Ishikawa (cell line): Measurements from ENCODE around the gene PHLDB3.

ENCODE experiments used
- EP300 ChIP-seq: IDR thresholded peaks from 2 replicates; pipeline ENCODE4 v1.6.1; 2012; ENCODE audit warnings: borderline replicate concordance
- MAX ChIP-seq: IDR thresholded peaks from 2 replicates; pipeline ENCODE4 v1.6.1; 2012
- RAD21 ChIP-seq: IDR thresholded peaks from 2 replicates; pipeline ENCODE4 v1.6.1; 2012; ENCODE audit warnings: low read depth

DNA sequence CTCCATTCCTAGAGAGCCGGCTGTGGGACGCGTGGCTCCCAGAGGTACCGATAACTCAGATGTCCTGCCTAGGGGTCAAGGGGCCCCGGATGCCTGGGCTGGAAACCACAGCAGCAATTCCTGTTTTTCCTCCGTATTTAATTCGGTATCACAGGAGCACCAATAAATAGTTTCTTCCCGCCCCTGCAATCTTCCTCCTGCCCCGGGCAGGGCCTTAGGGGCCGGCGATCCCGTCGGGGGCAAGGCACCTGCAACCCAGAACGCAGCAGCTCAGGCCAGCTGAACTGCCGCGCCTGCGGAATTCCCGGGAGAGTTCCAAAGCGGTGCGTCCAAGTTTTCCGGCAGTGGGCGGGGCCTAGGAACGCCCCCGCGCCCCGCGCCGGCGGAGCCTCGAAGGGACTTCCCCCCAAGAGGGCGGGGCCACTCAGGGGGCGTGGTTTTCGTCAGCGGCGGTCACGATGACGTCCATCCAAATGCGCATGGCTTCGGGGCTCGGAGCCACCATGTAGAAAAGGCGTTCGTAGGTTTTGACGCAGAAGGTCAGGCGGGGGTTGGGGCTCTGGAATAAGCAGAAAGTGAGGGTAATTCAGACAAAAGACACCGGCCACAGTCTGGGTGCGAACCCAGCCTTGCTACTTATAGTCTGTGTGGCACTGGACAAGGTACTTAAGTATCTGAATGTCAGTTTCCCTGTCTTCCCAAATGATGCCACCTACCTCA lies 29.4 kb downstream of the PHLDB3 start:
- TF ChIP-seq MAX (peak; percentile 95), RAD21 (no peak), EP300 (no peak)
